ENCODE data around the gene PUSL1. TPM values are rescaled to one million over a fixed set of nuclear protein-coding genes. Genes with fewer than 3 reads are reported as not detected.
A peak's percentile ranks its signal among the peaks of the same experiment; 100 is the strongest.

PUSL1 gene
- total and polyA plus RNA-seq, 2 of the 13 experiments (the other 11 are each of a cell fraction or from before 2014, with no cell fraction given) = 8.3 to 22.2 TPM

DNA sequence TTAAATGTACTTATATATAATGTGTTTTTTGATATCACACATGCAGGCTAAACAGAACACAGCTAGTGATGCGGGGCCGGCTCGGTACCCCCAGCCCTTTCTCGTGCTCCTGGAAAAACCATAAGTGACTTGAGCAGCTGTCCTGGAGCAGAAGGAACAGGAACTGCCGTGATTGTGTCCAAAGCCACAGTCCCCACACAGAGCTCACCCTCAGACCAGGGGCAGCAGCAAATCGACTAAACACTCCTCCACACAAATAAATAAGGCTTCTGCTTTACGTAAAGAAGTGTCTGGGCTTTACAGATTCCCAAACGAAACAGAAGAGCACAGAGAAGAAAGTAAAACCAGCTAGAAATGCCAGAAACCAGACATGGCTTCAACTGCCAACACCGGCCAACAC lies 44.4 kb upstream of the PUSL1 start (continued):
- TF ChIP-seq SYNCRIP (IDR thresholded peaks at IDR 0.05; ENCODE audit: insufficient read depth, low read depth, low read length) (no peak), ZNF720 (CRISPR knock-in tag; IDR thresholded peaks at IDR 0.05) (no peak), AGO1 (IDR thresholded peaks at IDR 0.05; ENCODE audit: low read depth, low read length, poor library complexity, severe bottlenecking) (no peak), ZNF333 (CRISPR knock-in tag; IDR thresholded peaks at IDR 0.05; ENCODE audit: borderline replicate concordance) (no peak), SP1 (IDR thresholded peaks at IDR 0.05) (no peak), SP1 (CRISPR knock-in tag; IDR thresholded peaks at IDR 0.05) (no peak), ZNF296 (CRISPR knock-in tag; conservative IDR thresholded peaks at IDR 0.05) (no peak), ATRX (CRISPR knock-in tag; IDR thresholded peaks at IDR 0.05; ENCODE audit: borderline replicate concordance) (no peak), ZNF775 (CRISPR knock-in tag; IDR thresholded peaks at IDR 0.05; ENCODE audit: borderline replicate concordance) (no peak), HNF4A (CRISPR knock-in tag; IDR thresholded peaks at IDR 0.05) (no peak)

DNA sequence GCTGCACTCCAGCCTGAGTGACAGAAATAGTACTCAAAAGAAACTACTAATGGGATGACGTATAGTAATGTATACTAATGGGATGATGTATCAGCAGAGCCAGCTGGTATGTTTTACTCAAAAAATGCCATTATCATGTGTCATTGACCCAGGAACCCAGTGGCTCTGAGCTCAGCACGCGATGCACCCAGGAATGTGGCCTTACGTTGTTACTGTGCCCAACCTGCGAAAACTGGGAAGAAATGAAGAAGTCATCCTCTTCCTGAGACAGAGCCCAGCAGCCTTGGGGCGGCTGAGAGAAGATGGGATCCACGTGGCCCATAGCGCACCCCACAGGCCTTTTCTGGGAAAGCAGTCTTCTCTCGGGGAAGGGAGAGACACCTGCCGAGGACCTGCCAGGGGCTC lies 43.5 kb upstream of the PUSL1 start:
- Histone ChIP-seq H3K27me3 (ENCODE audit: control insufficient read depth in 1 of 2, insufficient read depth in 2 of 2, low read length in 2 of 2) (no peaks in the 10 kb centered on the region), H3K4me3 (replicated peaks in 1 of 3; ENCODE audit: insufficient read depth in 1 of 3, low read depth in 2 of 3, low read length in 3 of 3) (no peak overlapping the region), H4K20me1 (ENCODE audit: insufficient read depth, low read length) (no peaks in the 10 kb centered on the region), H3K79me2 (ENCODE audit: insufficient read depth, low read length) (peaks cover 8% of the 10 kb centered on the region), H2AFZ (ENCODE audit: low read length) (no peak overlapping the region), H3K27ac (ENCODE audit: extremely low read length, insufficient read depth, low read length) (no peak overlapping the region), H3K9ac (ENCODE audit: insufficient read depth, low read depth, low read length) (no peak overlapping the region), H3K9me3 (ENCODE audit: low read length) (no peaks in the 10 kb centered on the region), H3K4me2 (ENCODE audit: low read depth, low read length) (no peak overlapping the region), H3K4me1 (ENCODE audit: insufficient read depth, low read length) (no peaks in the 10 kb centered on the region), H3K36me3 (replicated peaks in 1 of 2; ENCODE audit: control insufficient read depth in 1 of 2, insufficient read depth in 2 of 2, low read length in 2 of 2) (peaks cover 14 to 64% of the 10 kb centered on the region in 2 experiments)
- no peak for FAIRE-seq
- no peak for DNase-seq (ENCODE audit: low spot score)
- ChIA-PET POLR2A (no interaction called here), CTCF (ENCODE audit: low intra/inter-chr PET ratio, low total read pairs) (no interaction called here)
- in situ Hi-C loops (cut with HindIII; ENCODE audit: extremely low pct_ligation_motif_present, low pct_unique_long_range_greater_than_20kb) = no loop called here
- no TSS peak for BruUV-seq (replicated peaks)
- 100% methylated on average over 5 of the region's 10 CpGs for WGBS (ENCODE audit: low lambda C conversion rate)
- intact Hi-C loops (cut with micrococcal nuclease; ENCODE audit: unreplicated experiment) = no loop called here
- TF ChIP-seq MAFF (IDR thresholded peaks at IDR 0.05; ENCODE audit: low read depth, low read length) (no peak), GABPA (IDR thresholded peaks at IDR 0.05; ENCODE audit: low read depth, low read length) (no peak), GABPA (CRISPR knock-in tag; IDR thresholded peaks at IDR 0.05; ENCODE audit: low read depth) (no peak)
- TF ChIP-seq, protein P1, sequence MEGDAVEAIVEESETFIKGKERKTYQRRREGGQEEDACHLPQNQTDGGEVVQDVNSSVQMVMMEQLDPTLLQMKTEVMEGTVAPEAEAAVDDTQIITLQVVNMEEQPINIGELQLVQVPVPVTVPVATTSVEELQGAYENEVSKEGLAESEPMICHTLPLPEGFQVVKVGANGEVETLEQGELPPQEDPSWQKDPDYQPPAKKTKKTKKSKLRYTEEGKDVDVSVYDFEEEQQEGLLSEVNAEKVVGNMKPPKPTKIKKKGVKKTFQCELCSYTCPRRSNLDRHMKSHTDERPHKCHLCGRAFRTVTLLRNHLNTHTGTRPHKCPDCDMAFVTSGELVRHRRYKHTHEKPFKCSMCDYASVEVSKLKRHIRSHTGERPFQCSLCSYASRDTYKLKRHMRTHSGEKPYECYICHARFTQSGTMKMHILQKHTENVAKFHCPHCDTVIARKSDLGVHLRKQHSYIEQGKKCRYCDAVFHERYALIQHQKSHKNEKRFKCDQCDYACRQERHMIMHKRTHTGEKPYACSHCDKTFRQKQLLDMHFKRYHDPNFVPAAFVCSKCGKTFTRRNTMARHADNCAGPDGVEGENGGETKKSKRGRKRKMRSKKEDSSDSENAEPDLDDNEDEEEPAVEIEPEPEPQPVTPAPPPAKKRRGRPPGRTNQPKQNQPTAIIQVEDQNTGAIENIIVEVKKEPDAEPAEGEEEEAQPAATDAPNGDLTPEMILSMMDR (CRISPR knock-in tag; IDR thresholded peaks at IDR 0.05) = peak; percentile 30; the same call in 1 of the 2 replicates
- peak; percentile 19; the same call in 2 of the 3 replicates for ATAC-seq

Measured in HepG2 (cell line).